Measurements from ENCODE around the gene TCP11L2.
"Not testable (repeated sequence)": the region's sequence is repeated elsewhere in the genome, so short reads cannot be mapped to it uniquely, and the experiment has no call there.

The TCP11L2 gene

DNA sequence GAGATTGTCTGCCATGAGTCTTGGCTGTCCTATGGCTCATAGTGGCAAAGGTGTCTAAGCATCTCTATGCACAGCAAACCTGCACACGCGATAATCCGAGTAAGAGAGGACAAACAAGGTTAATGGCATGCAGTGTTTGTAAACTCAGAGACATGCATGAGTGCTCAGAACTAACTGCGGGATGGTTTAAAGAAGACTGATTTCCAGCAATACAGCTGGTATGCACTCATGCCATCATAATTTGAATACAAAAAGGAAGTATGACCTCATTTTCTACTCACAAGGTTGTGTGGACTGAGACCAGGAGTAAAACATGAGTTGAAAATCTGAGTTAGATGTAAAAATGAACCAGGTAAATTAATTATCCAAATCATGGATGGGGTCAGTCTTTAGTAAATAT lies 16.6 kb upstream of the TCP11L2 start:
- no peak for DNase-seq

DNA sequence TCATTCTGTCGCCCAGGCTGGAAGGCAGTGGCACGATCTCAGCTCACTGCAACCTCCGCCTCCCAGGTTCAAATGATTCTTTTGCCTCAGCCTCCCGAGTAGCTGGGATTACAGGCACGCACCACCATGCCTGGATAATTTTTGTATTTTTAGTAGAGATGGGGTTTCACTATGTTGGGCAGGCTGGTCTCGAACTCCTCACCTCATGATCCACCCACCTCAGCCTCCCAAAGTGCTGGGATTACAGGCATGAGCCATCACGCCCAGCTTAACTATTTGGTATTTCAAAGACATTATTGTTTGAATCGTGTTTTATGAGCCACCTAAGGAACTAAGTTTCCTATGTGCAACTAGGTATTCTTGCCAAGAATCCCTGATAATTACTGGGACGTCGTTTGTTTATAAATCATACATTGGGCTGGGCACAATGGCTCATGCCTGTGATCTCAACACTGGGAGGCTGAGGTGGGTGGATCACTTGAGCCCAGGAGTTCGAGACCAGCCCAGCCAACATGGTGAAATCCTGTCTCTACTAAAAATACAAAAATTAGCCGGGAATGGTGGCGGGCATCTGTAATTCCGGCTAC lies 15.9 kb upstream of the TCP11L2 start:
- not testable (repeated sequence) for DNase-seq

DNA sequence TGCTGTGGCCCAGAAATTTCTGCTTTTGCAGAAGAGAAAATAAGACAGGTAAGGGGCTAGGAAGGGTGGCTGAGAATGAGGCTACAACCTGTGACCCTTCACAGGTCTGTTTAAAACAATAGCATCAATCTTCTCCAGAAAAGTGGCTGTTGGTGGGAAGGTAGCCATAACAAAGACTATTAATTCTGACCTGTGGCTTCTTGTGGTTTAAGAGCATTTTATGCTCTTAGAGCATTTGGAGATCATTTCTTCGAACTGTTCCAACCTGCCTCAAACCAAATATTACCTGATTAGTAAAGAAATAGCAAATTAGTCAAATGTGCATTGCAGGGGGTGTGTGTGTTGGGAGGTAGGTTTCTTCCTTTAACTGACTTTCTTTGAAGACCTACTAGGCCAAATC lies 15.2 kb upstream of the TCP11L2 start:
- no peak for DNase-seq

DNA sequence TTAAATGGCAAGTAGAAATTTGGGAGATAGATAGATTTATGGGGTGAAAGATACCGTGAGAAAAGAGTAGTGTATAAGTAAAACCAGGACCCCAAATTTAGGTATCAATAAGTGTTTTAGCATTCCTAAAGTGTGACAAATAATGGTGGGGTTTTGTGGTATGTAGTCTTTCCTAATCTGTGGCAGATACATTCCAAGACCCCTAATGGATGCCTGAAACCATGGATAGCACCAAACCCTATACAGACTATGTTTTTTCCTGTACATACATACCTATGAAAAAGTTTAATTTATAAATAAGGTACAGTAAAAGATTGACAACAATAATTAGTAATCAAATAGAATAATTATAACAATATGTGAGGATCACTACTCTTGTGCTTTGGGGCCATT lies 14.4 kb upstream of the TCP11L2 start:
- no peak for DNase-seq

DNA sequence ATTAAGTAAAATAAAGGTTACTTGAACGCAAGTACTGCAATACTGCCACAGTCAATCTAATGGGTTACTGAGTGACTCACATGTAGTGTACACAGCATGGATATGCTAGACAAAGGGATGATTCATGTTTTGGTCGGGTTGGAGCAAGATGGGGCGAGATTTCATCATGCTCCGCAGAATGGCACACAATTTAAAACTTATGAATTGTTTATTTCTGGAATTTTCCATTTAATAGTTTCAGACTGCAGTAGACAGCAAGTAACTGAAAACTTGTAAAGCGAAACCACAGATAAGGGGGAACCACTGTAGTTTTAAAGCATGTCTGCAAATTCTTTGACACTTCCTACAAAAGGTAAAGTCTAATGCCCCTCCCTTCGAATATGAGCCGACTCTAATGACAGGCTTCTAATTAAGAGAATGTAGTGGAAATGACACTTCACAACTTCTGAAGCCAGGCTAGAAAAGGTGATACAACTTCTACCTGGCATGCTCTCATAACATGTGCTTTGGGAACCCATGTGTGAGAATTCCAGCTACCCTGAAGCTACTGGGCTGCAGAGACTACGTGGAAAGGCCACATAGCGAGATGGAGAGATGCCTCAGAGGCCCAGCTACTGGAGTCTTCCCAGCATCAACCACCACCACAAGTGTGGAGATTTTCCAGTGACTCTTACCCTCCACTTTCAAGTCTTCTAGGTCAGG lies 13.9 kb upstream of the TCP11L2 start:
- DNase-seq: peak; percentile 87

DNA sequence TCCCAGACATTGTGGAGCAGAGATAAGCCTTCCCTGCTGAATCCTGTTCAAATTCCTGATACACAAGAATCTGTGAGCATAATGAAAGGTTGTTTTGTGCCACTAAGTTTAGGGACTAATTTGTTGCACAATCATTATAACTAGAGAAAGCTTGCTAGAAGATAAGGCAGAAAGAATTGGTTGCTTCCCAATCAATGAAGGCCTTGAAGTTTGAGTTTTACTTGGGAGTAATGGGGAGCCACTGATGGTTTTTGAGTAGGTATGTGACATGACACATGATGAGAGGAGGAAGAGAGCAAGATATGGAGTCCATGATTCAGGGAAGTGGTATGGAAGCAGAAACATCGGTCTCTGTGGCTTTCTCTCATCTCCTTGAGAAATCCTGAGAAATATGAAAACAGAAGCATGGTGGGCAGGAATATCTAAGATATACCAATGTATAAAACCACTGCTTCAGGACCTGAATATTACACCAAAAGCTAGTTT lies 13.3 kb upstream of the TCP11L2 start:
- peak; percentile 35 for DNase-seq

DNA sequence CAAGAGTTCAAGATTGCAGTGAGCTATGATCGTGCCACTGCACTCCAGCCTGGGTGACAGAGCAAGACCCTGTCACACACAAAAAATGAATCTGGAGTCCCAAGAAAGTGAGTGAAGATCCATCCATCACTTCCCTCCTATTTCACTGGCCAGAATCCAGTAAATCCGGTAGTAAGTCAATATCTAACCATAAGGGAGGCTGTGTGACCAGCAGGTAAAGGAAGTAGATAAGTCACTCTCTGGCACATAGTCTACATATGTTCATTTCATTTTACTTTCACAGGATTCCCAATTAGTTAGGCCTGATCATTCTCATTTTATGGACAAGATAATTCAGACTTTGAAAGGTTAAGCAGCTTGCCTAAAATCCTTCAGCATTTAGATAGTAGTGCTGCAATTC lies 11.9 kb upstream of the TCP11L2 start:
- DNase-seq: no peak

DNA sequence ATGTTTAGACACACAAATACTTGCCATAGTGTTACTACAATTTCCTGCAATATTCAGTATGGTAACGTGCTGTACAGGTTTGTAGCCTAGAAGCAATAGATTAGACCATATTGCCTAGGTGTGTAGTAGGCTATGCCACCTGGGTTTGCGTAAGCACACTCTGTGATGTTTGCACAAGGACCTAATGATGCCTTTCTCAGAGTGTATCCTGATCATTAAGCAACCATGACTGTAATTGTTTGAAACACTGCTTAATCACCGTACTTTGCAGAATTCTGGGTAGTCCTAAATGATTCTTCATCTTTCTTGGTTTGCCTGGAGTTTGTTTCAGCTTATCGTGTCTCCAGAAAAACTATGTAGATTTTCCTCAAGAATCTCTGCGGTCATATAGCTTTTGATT lies 11.2 kb upstream of the TCP11L2 start:
- DNase-seq: no peak

DNA sequence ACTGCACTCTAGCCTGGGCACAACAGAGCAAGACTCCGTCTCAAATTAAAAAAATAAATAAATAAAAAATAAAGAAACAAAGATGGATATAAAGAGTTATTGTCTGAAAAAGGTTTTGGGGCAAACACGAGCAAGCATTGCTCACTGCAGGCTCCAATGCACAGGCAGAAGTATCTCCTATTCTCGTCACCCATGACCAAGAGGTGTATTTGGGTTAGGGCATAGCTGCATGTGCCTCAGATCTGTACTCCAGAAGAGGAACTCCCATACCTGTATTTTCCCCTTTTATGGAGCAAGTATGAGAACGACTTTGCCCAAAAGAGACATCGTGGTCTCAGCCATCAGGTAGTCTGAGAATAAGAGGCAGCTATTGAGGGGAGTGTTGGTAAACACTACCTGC lies 10.2 kb upstream of the TCP11L2 start:
- no peak for DNase-seq

DNA sequence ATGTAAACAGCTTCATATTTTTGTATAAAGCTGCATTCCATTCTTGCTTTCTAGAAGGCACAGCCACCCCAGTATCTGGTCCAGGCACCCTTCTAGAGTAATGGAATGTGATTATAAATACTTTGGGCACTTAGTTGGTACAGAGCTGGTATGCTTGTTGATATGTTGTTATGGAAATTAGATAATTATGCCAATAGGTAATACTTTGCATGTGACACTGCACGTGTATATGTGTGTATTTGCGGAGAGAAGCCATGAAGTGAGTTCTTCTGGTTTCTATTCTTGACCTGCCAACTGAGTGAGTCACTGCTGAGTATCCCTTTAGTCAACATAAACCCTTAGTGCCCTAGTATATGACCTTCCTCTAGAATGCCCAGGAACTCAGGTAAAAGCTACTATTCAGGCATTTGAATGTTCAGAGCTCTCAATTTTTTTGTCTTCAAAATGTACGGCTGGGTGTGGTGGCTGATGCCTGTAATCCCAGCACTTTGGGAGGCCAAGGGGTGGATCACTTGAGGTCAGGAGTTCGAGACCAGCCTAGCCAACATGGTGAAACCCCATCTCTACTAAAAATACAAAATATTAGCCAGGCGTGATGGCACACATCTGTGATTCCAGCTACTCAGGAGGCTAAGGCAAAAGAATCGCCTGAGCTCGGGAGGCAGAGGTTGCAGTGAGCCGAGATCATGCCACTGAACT lies 6.2 kb upstream of the TCP11L2 start:
- peak; percentile 85 for DNase-seq

DNA sequence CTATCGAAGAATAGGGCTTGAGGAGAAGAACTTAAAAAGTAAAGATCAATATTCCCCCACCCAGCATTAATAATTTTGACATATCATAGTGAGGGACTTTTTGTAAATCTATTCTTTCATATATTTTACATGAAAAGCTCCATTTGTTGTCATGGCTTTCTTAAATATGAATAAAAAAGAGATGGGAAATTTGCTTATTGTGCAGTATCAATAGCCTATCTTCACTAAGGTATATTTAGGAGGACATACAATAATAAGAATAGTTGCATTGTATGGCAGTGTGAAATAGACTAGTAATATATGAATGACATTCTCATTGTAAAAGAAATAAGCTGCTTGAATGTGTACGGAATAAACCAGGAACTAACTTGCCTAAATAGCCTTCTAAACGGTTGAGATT lies 5.5 kb upstream of the TCP11L2 start:
- DNase-seq: no peak

DNA sequence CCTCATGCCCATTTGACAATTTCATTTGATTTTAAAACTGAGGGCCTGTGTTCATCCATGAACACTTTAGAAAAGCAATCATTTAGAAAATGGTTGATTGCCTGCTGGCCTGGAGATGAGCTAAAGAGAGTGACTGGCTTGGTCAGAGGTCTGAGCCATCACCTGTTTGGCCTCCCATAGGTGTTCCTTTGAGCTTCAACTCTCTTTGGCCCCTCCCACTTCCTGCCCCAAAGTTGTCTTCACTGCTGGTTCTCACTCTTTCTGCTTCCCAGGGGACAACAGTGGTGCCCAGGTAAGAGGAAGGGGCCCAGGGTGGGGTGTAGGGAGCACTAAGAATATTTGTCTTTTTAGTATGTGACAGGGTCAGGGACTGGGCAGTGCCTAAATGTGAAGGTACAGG lies 4.9 kb upstream of the TCP11L2 start:
- no peak for DNase-seq

DNA sequence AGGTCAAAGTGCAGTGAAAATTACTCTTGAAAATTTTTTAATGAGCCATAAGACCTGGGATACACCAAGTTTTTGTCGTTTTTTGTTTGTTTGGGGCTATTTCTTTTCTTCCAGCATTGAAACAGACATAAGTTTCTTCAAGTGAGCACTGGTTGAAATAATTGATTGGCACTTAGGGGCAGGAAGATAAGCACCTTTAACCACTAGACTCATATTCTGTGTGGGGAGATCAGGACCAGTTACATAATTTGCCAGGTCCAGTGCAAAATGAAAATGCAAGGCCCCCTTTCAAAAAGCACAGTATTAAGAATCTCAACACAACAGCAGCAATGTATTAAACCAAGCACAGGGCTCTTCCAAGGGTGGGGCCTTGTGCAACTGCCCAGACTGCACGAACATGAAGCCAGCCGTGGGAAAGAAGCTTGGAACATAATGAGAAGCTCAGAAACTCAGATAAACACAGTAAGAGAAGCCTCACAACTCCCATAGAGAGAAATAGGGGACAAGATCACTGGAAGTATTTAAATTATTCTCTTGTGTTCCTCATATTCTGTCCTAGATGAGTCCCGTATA lies 3.2 kb upstream of the TCP11L2 start:
- no peak for DNase-seq

DNA sequence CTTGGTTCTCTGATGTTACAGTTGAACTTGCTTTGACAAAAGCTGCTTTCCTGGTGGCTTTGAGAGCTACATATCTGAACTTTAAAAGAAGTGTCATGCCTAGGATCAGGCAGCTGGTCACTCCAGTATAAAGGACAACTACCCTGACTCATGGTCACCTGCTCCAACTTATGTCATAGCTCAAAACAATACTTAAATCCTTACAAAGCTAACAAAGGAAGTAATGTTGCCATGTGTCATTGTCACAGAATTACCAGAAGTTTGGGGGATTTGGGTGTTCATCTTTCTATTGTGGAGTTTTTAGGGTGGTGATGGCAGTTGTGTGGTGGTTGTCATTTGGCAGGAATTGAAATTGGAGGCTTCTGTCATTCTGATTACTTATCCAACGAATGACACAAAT lies 1.8 kb upstream of the TCP11L2 start:
- DNase-seq: no peak

DNA sequence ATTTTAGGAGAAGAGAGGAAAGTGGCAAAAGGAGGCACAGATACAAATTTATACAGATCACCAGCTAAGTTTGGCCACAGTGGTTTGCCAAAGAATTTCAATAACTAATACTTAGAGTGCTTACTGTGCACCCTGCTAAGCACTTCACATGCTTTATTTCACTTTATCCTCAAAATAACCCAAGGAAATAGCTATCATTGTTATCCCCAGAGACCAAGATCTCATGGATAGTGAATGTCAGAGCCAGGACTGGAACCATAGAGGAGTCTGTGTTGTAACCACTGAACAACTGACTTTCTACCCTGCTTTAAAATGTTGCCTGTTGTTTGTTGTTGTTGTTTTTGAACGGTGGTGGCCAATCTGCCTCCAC lies 1.3 kb upstream of the TCP11L2 start:
- no peak for DNase-seq

DNA sequence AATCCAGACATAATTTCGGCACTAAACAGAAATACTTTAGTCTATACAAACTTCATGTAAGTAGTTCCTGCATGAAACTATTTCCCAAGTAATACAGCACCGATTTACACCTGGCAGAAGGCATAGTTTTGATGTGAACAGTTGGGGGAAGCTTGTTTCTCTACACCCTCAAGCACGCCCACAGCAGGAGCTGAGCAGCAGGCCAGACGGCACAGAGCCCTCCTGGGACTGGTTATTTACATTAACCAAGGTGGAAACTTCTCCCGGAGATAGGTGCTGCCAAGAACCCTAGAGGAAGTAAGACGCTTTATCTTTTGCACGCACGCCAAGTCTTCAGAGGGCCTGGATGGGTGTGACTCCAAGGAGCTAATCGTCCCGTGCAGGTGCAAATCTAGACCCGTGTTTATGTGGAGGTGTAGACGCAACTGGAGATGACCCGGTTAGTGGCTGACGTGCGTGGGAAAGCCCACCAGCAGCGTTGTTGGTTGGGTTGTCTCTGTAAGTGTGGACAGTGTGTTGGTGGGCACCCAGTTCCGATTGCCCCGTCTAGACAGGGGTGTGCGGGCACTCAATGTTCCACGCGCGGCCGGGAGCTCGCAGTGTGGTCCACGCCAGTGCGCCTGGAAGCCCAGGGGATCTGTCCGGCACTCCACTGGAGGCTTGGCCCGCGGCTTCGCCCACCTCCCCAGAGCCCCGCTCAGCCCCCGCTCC lies 767 bp upstream of the TCP11L2 start:
- DNase-seq: peak; percentile 86

DNA sequence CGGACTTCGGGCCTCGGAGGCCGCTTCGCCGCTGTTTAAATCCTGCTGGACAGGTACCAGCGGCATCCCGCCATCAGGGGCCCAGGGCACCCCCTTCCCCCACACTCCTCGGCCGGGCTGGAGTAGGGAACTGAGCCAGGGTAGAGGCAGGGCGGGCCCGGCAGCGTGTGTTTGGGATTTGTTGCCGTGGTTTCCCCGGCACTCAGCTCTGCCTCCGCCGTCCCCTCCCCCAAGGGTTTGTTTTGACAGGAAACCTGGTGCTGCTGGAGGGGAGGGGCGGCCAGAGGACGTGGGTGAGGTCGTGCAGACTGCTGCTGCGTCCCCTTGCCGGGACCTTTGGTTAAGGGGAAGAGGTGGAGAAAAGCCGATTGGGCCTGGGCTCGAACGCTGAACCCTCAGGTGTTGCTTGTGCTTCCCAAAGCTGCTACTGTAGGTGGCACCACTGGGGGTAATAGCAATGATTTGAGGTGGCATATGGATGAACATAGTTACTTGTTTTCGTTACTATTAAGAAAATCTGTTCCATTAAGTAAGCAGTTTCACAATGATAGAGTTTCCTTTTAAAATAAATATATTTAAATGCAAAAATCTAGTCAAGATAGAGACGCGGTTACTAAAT lies 778 bp downstream of the TCP11L2 start:
- peak; percentile 52 for DNase-seq

DNA sequence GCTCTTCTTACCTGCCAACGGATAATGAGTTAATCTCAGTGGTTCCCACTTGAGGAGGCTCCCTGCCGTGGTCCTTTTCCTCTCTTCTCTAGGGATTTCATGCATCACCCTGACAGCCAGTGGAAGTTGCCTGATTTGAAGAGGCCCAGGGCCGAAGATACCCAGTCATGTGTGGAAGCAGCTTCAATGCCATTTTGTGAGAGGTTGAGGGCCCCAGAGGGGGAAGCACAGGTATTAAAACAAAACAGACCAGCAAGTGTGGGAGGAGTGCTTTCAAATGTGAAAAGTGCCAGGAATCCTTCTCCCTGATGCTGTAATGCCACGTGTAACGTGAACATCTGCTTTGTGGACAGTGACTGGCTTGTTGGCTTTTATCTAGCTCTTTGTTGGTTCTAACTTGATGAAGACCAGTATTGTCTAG lies 1.5 kb downstream of the TCP11L2 start:
- no peak for DNase-seq

DNA sequence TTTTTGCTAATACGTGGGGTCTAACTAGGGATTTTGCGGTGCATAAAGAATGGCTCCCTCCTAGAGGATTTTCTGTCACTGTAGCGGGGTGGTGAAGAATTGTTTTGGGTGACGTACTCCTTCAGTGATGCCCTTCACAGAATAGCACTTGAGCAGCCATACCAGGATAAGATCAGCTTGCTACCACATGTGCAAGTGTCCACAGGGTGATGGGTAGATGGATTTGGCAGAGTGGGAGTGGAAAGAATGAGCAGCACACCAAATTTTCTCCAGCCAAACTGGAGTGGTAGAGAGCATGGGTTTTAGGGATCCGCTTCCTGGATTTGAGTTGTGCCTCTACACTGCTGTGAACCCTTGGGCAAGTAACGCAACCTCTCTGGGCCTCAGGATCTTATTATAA lies 2.3 kb downstream of the TCP11L2 start:
- DNase-seq: no peak

DNA sequence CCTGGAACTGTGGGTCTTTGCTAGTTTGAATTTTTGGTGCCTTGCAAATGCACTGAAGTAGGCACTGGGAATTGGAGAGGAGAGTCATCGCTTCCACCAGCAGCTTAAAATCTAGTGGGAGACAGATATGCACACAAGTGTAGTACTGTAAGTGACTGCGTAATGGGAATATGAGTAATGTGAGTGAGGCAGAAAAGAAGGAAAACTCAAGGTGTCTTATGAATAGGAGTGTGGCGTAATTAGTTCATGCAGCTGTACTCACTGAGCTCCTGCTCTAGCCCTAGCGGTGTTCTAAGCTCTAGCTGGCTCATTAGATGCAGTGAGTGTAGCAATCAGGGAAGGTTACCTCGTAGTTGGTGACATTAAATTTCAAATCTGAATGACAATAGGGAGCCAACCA lies 2.8 kb downstream of the TCP11L2 start:
- no peak for DNase-seq

DNA sequence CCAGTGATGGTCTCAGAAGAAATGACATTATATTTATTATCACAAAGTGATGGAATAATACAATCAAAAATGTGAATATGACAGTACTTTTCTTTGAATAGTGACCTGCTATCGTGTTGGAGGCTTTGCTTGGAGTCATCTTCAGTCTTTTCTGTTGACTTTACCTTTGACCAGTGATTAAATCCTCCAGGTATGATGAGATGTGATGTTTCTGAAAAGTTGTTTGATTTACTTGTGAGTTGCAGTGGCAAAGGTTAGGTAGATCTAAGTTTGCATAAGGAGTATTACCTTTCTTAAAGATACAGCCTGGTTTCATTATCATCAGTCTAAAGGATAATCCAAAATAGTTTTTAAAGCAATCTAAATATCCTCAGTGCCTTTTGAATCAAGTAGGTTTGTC lies 4.6 kb downstream of the TCP11L2 start:
- no peak for DNase-seq

DNA sequence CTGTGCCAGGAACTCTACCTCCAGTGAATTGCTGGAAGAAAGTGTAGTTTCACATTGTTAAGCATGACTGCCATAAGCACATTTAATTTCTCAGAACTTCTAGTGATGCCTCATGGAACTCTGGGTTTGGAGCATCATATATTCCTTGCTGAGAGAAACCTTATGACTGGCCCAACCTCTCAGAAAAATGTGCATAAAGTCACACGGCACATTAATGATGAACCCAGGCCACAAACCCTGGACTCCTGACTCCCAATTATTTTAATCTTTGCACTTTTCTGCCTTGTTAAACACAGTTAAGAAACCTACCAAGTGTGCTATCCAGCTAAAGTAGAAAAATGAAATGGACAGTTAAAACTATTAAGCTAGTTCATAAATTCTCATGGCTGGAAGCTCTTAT lies 5.6 kb downstream of the TCP11L2 start:
- no peak for DNase-seq

DNA sequence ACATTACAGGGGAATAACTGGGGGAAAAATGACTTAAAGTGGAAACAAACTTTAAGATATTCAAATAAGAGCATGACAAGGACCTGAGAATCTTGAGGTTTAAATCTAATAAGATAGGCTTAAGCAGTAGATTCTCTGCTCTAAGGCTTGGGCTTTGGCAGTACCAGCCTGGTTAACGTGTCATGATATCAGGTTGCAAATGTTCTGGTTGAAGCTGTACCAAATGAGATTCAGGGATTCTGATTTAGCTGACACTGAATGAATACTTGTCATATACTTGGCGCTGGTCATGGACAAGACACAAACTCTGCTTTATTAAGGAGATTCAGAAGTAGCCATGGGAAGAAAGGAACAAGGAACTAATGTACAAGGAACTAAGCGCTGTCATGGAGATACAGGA lies 6.1 kb downstream of the TCP11L2 start:
- DNase-seq: no peak

Data from NCI-H226 (cell line).